Thyroid gland (tissue), 4 donors: ENCODE measurements around the gene ATG13.

Experiments used
- POLR2A ChIP-seq, 2 donors: fragments of 450-650 bp; IDR thresholded peaks; one replicate each; pipeline ENCODE4 v1.6.1; 2017; ENCODE audit warnings: antibody characterized with exemption in 2 of 2, mild to moderate bottlenecking in 2 of 2, moderate library complexity in 1 of 2
- TF ChIP-seq, protein P1 (sequence below), 6 experiments: fragments of 200-600 bp in 3 of 6; fragments of 450-650 bp in 3 of 6; sonication (generic) in 3 of 6; IDR thresholded peaks; one replicate each; pipeline ENCODE4 v1.5.1; 2016 to 2019; ENCODE audit warnings: antibody characterized with exemption in 6 of 6, mild to moderate bottlenecking in 2 of 6, inconsistent platforms in 1 of 6, moderate library complexity in 1 of 6

DNA sequence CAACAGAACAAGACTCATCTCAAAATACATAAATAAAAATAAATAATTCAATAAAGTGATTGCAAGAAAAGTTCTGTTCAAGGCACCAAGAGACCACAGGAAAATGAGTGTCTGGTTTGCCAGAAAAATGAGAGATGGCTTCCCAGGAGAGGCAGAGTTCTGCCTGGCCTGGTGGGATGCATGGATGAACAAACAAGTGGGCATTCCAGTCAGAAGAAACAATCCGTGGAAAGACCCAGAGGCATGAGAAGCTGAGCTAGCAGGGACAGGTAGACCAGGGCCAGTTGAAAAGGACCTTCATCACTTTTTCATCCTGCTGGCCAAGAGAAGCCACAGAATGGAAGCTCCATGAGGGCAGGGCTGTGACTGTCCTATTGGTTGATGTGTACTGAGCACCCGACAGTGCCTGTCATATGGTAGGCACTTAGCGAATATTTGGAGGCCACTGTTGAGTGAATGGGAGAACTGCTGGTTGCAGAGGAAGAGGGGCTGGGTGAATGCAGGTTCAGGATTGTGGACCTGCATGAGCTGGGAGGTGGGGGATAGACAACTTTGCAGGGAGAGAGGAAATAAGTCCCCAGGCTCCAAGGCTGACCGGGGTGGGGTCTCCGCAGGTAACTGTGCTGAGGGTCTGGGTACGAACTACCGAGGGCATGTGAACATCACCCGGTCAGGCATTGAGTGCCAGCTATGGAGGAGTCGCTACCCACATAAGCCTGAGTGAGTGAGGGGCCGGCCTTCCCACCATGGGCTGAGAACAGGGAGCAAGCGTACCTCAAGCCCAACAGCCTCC lies 105.4 kb downstream of the ATG13 start:
- TF ChIP-seq, protein P1, sequence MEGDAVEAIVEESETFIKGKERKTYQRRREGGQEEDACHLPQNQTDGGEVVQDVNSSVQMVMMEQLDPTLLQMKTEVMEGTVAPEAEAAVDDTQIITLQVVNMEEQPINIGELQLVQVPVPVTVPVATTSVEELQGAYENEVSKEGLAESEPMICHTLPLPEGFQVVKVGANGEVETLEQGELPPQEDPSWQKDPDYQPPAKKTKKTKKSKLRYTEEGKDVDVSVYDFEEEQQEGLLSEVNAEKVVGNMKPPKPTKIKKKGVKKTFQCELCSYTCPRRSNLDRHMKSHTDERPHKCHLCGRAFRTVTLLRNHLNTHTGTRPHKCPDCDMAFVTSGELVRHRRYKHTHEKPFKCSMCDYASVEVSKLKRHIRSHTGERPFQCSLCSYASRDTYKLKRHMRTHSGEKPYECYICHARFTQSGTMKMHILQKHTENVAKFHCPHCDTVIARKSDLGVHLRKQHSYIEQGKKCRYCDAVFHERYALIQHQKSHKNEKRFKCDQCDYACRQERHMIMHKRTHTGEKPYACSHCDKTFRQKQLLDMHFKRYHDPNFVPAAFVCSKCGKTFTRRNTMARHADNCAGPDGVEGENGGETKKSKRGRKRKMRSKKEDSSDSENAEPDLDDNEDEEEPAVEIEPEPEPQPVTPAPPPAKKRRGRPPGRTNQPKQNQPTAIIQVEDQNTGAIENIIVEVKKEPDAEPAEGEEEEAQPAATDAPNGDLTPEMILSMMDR (IDR thresholded peaks at IDR 0.05), result no peak
- no peak for TF ChIP-seq POLR2A (IDR thresholded peaks at IDR 0.05)
